GM21717 (cell line): ENCODE data around the gene MUC15.
A peak's percentile ranks its signal among the peaks of the same experiment; 100 is the strongest.
"Not testable (repeated sequence)": the region's sequence is repeated elsewhere in the genome, so short reads cannot be mapped to it uniquely, and the experiment has no call there.

ENCODE experiments used
- ATAC-seq: cut with Tn5 transposase; IDR thresholded peaks from one replicate; pipeline ENCODE4 v1.9.1; 2021; ENCODE audit warnings: mild to moderate bottlenecking, moderate library complexity; ENCODE audit not compliant: unreplicated experiment

Gene MUC15

GRCh38 chr11:26571861-26572654 lies at the start of gene MUC15:
TSS of gene MUC15 (minus strand) at chr11:26572263. CDS start at chr11:26567094, 5,169 bp downstream.
- ATAC-seq: peak; percentile 56

- ATAC-seq: no peak
Measured at GRCh38 chr11:26621132-26621531, 49.1 kb upstream of the MUC15 start.

GRCh38 chr11:26620282-26621045 lies 48.4 kb upstream of the MUC15 start:
- no peak for ATAC-seq

GRCh38 chr11:26618441-26618840 lies 46.4 kb upstream of the MUC15 start:
- ATAC-seq: no peak

GRCh38 chr11:26613759-26614158 lies 41.7 kb upstream of the MUC15 start:
- ATAC-seq: no peak

- peak; percentile 45 for ATAC-seq
Measured at GRCh38 chr11:26608507-26609146, 36.6 kb upstream of the MUC15 start.

- ATAC-seq: peak; percentile 81
Measured at GRCh38 chr11:26607725-26608506, 35.9 kb upstream of the MUC15 start.

GRCh38 chr11:26599876-26600434 lies 27.9 kb upstream of the MUC15 start:
- no peak for ATAC-seq

GRCh38 chr11:26599425-26599824 lies 27.4 kb upstream of the MUC15 start:
- no peak for ATAC-seq

- ATAC-seq: no peak
Measured at GRCh38 chr11:26597899-26598298, 25.8 kb upstream of the MUC15 start.

- ATAC-seq: not testable (repeated sequence)
Measured at GRCh38 chr11:26597049-26597689, 25.1 kb upstream of the MUC15 start.

- not testable (repeated sequence) for ATAC-seq
Measured at GRCh38 chr11:26595207-26595865, 23.3 kb upstream of the MUC15 start.

GRCh38 chr11:26593691-26594090 lies 21.6 kb upstream of the MUC15 start:
- ATAC-seq: no peak

GRCh38 chr11:26587073-26587472 lies 15.0 kb upstream of the MUC15 start:
- no peak for ATAC-seq

- ATAC-seq: no peak
Measured at GRCh38 chr11:26584818-26585217, 12.8 kb upstream of the MUC15 start.

- no peak for ATAC-seq
Measured at GRCh38 chr11:26583550-26583949, 11.5 kb upstream of the MUC15 start.

GRCh38 chr11:26580929-26581328 lies 8.9 kb upstream of the MUC15 start:
- ATAC-seq: no peak

GRCh38 chr11:26579683-26580082 lies 7.6 kb upstream of the MUC15 start:
- ATAC-seq: no peak

- no peak for ATAC-seq
Measured at GRCh38 chr11:26578998-26579661, 7.1 kb upstream of the MUC15 start.
